HG03066 (cell line): ENCODE measurements around the gene MRPS18A.

ENCODE experiments used
- ATAC-seq: cut with Tn5 transposase; IDR thresholded peaks from one replicate; pipeline ENCODE4 v1.9.1; 2021; ENCODE audit warnings: low read depth; ENCODE audit not compliant: unreplicated experiment

Gene MRPS18A

GRCh38 chr6:43699564-43700186 lies 12.1 kb upstream of the MRPS18A start:
- ATAC-seq = no peak

GRCh38 chr6:43698584-43699349 lies 11.2 kb upstream of the MRPS18A start:
- ATAC-seq = no peak

- ATAC-seq = no peak
These were observed 9.8 kb upstream of the MRPS18A start for GRCh38 chr6:43697421-43697820.

GRCh38 chr6:43695967-43696291 lies 8.3 kb upstream of the MRPS18A start:
- no peak for ATAC-seq

- ATAC-seq = no peak
These were observed 7.8 kb upstream of the MRPS18A start for GRCh38 chr6:43695215-43695966.

GRCh38 chr6:43689421-43689820 lies 1.8 kb upstream of the MRPS18A start:
- ATAC-seq = no peak

GRCh38 chr6:43687079-43687436 lies 533 bp downstream of the MRPS18A start:
- no peak for ATAC-seq

- peak; percentile 62 for ATAC-seq
These were observed 3.7 kb downstream of the MRPS18A start for GRCh38 chr6:43683708-43684455.

- no peak for ATAC-seq
These were observed 4.7 kb downstream of the MRPS18A start for GRCh38 chr6:43682724-43683429.

GRCh38 chr6:43681303-43681702 lies 6.3 kb downstream of the MRPS18A start:
- no peak for ATAC-seq

- ATAC-seq = no peak
These were observed 7.0 kb downstream of the MRPS18A start for GRCh38 chr6:43680308-43681200.

GRCh38 chr6:43679057-43679456 lies 8.5 kb downstream of the MRPS18A start:
- no peak for ATAC-seq

- no peak for ATAC-seq
These were observed 9.2 kb downstream of the MRPS18A start for GRCh38 chr6:43678341-43678740.

GRCh38 chr6:43677759-43678158 lies 9.8 kb downstream of the MRPS18A start:
- ATAC-seq = no peak

- no peak for ATAC-seq
These were observed 10.5 kb downstream of the MRPS18A start for GRCh38 chr6:43676962-43677606.

- ATAC-seq = no peak
These were observed 12.7 kb downstream of the MRPS18A start for GRCh38 chr6:43674921-43675320.

GRCh38 chr6:43674291-43674690 lies 13.3 kb downstream of the MRPS18A start:
- ATAC-seq = no peak

GRCh38 chr6:43673444-43674084 lies 14.0 kb downstream of the MRPS18A start:
- ATAC-seq = no peak
